GM12878 (cell line): ENCODE results near the gene EMILIN3.

Source experiments
- CTCF ChIP-seq, 3 experiments: IDR thresholded peaks in 2 of 3; conservative IDR thresholded peaks in 1 of 3; 2 replicates each; pipeline ENCODE4 v1.5.1; 2011; ENCODE audit warnings: low read depth in 3 of 3, low read length in 3 of 3, mild to moderate bottlenecking in 3 of 3, control low read depth in 2 of 3, moderate library complexity in 2 of 3, inconsistent platforms in 1 of 3, mixed read lengths in 1 of 3; ENCODE audit not compliant: control insufficient read depth in 2 of 3, insufficient read depth in 1 of 3; ENCODE audit errors: extremely low read depth in 1 of 3
- DPF2 ChIP-seq: fragments of 450-650 bp; IDR thresholded peaks from 2 replicates; pipeline ENCODE4 v1.6.1; 2017; ENCODE audit warnings: mild to moderate bottlenecking
- EP300 ChIP-seq, 2 experiments: fragments of 150-350 bp in 1 of 2; IDR thresholded peaks; 2 replicates each; pipeline ENCODE4 v1.6.1; 2011 to 2012; ENCODE audit warnings: low read depth in 2 of 2, low read length in 2 of 2, borderline replicate concordance in 1 of 2, improper control_type of control experiment in 1 of 2, inconsistent platforms in 1 of 2; ENCODE audit not compliant: control insufficient read depth in 1 of 2
- JUND ChIP-seq: IDR thresholded peaks from 2 replicates; pipeline ENCODE4 v1.6.1; 2012; ENCODE audit warnings: low read depth, mild to moderate bottlenecking, low read length, improper control_type of control experiment, moderate library complexity
- PKNOX1 ChIP-seq: fragments of 450-650 bp; IDR thresholded peaks from 2 replicates; pipeline ENCODE4 v1.6.1; 2016; ENCODE audit warnings: mild to moderate bottlenecking
- RBBP5 ChIP-seq: fragments of 200-600 bp; sonication (generic); conservative IDR thresholded peaks from 2 replicates; pipeline ENCODE4 v1.6.1; 2016
- RUNX3 ChIP-seq: IDR thresholded peaks from 2 replicates; pipeline ENCODE4 v1.6.1; 2012; ENCODE audit warnings: low read length, inconsistent platforms
- SP1 ChIP-seq: IDR thresholded peaks from one replicate; pipeline ENCODE4 v1.6.1; 2011; ENCODE audit warnings: low read depth, low read length
- STAT3 ChIP-seq: IDR thresholded peaks from 2 replicates; pipeline ENCODE4 v1.6.1; 2011; ENCODE audit warnings: low read depth, low read length, improper control_type of control experiment
- YY1 ChIP-seq: IDR thresholded peaks from 2 replicates; pipeline ENCODE4 v1.6.1; 2011; ENCODE audit warnings: low read depth, mild to moderate bottlenecking, low read length
- ZZZ3 ChIP-seq: IDR thresholded peaks from 2 replicates; pipeline ENCODE4 v1.6.1; 2011; ENCODE audit warnings: low read depth; ENCODE audit not compliant: control insufficient read depth, insufficient read length

DNA sequence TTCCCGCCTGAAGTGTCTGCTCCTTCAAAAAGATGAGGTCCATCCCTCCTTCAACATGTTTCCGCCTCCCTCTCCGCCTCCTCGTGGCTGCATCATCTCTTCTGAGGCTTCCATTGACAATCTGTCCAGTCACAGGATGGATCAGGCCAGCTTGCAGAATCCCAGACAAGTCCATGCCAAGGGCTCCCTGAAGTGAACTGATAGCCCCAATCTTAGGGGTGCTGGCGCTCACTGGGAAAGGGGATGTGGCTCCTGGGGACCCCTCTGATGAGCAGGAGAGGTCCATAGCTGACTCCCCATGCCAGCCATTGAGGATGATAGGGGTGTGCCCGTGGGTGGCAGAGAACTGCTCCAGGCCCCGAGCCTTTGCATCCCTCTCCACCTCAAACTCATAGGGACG, 48.6 kb upstream of the EMILIN3 start:
- TF ChIP-seq ZZZ3 (no peak), SP1 (no peak), CTCF (IDR thresholded peaks at IDR 0.05 in 2 of 3, conservative IDR thresholded peaks at IDR 0.05 in 1 of 3; ENCODE audit: control insufficient read depth in 2 of 3, extremely low read depth in 1 of 3, insufficient read depth in 1 of 3, low read depth in 3 of 3, low read length in 3 of 3) (no peak), DPF2 (no peak), EP300 (IDR thresholded peaks at IDR 0.05; ENCODE audit: borderline replicate concordance in 1 of 2, control insufficient read depth in 1 of 2, low read depth in 2 of 2, low read length in 2 of 2) (no peak), STAT3 (no peak), PKNOX1 (no peak), RUNX3 (no peak), JUND (no peak), YY1 (no peak), RBBP5 (no peak)
